GM19397 (cell line): ENCODE data around the gene STOML3.
"Not testable (repeated sequence)": the region's sequence is repeated elsewhere in the genome, so short reads cannot be mapped to it uniquely, and the experiment has no call there.

ENCODE experiments used
- ATAC-seq: cut with Tn5 transposase; IDR thresholded peaks from one replicate; pipeline ENCODE4 v1.9.1; 2021; ENCODE audit warnings: mild to moderate bottlenecking, moderate library complexity; ENCODE audit not compliant: unreplicated experiment

STOML3 gene

GRCh38 chr13:38990693-38991092 lies at the start of gene STOML3:
Gene STOML3, minus strand, starts transcription at chr13:38990831. Its CDS starts 110 bp downstream, at chr13:38990721.
- no peak for ATAC-seq

GRCh38 chr13:39040206-39040605 lies 49.6 kb upstream of the STOML3 start:
- no peak for ATAC-seq

- no peak for ATAC-seq
These were observed 48.4 kb upstream of the STOML3 start for GRCh38 chr13:39039041-39039440.

- ATAC-seq = peak; percentile 27
These were observed 48.0 kb upstream of the STOML3 start for GRCh38 chr13:39038569-39039030.

- peak; percentile 74 for ATAC-seq
These were observed 47.4 kb upstream of the STOML3 start, which contains the start of the genes NHLRC3 and PROSER1 for GRCh38 chr13:39037880-39038568. Gene NHLRC3, plus strand, starts transcription at chr13:39038456. Its CDS starts 184 bp downstream, at chr13:39038640. Gene PROSER1, minus strand, starts transcription at chr13:39038089. Its CDS starts 847 bp downstream, at chr13:39037242.

GRCh38 chr13:39037410-39037879 lies 46.8 kb upstream of the STOML3 start:
- ATAC-seq = no peak

- no peak for ATAC-seq
These were observed 45.6 kb upstream of the STOML3 start for GRCh38 chr13:39036212-39036611.

- no peak for ATAC-seq
These were observed 45.2 kb upstream of the STOML3 start for GRCh38 chr13:39035799-39036198.

GRCh38 chr13:39035204-39035603 lies 44.6 kb upstream of the STOML3 start:
- ATAC-seq = no peak

- no peak for ATAC-seq
These were observed 43.5 kb upstream of the STOML3 start for GRCh38 chr13:39034085-39034484.

GRCh38 chr13:39032150-39032549 lies 41.5 kb upstream of the STOML3 start:
- no peak for ATAC-seq

GRCh38 chr13:39025433-39025839 lies 34.8 kb upstream of the STOML3 start:
- no peak for ATAC-seq

GRCh38 chr13:39023761-39024160 lies 33.1 kb upstream of the STOML3 start:
- ATAC-seq = no peak

- no peak for ATAC-seq
These were observed 32.7 kb upstream of the STOML3 start for GRCh38 chr13:39023316-39023715.

- ATAC-seq = no peak
These were observed 30.3 kb upstream of the STOML3 start for GRCh38 chr13:39020853-39021462.

GRCh38 chr13:39016787-39017186 lies 26.2 kb upstream of the STOML3 start:
- ATAC-seq = no peak

- ATAC-seq = peak; percentile 50
These were observed 25.5 kb upstream of the STOML3 start for GRCh38 chr13:39016087-39016486.

- ATAC-seq = no peak
These were observed 22.8 kb upstream of the STOML3 start for GRCh38 chr13:39013462-39013861.

- ATAC-seq = no peak
These were observed 22.0 kb upstream of the STOML3 start for GRCh38 chr13:39012608-39013007.

- ATAC-seq = not testable (repeated sequence)
These were observed 15.9 kb upstream of the STOML3 start for GRCh38 chr13:39006371-39007111.

GRCh38 chr13:38998739-38999138 lies 8.1 kb upstream of the STOML3 start:
- ATAC-seq = no peak
